HEK293 (cell line): Measurements from ENCODE around the gene ITFG2.

Experiments used
- ATF2 ChIP-seq: fragments of 450-650 bp; formaldehyde crosslinking; IDR thresholded peaks from 2 replicates; pipeline ENCODE4 v1.5.1; 2016; ENCODE audit warnings: missing biosample characterization, missing genetic modification characterization, low read depth
- ZNF157 ChIP-seq: fragments of 450-650 bp; formaldehyde crosslinking; IDR thresholded peaks from 2 replicates; pipeline ENCODE4 v1.5.1; 2016; ENCODE audit warnings: missing biosample characterization, missing genetic modification characterization
- ZNF510 ChIP-seq: fragments of 450-650 bp; formaldehyde crosslinking; IDR thresholded peaks from 2 replicates; pipeline ENCODE4 v1.5.1; 2018; ENCODE audit warnings: mild to moderate bottlenecking, missing genetic modification characterization, missing biosample characterization; ENCODE audit not compliant: insufficient replicate concordance
- ZNF521 ChIP-seq: fragments of 450-650 bp; formaldehyde crosslinking; IDR thresholded peaks from 2 replicates; pipeline ENCODE4 v1.5.1; 2017; ENCODE audit warnings: missing biosample characterization, mild to moderate bottlenecking, missing genetic modification characterization
- ZNF529 ChIP-seq: fragments of 450-650 bp; formaldehyde crosslinking; IDR thresholded peaks from 2 replicates; pipeline ENCODE4 v1.5.1; 2017; ENCODE audit warnings: missing genetic modification characterization, missing biosample characterization; ENCODE audit not compliant: insufficient replicate concordance
- ZNF704 ChIP-seq: fragments of 450-650 bp; formaldehyde crosslinking; IDR thresholded peaks from 2 replicates; pipeline ENCODE4 v1.5.1; 2016; ENCODE audit warnings: missing biosample characterization, missing genetic modification characterization
- TF ChIP-seq, protein P1 (sequence below): fragments of 450-650 bp; formaldehyde crosslinking; conservative IDR thresholded peaks from 2 replicates; pipeline ENCODE4 v1.5.1; 2016; ENCODE audit warnings: low read depth, missing biosample characterization, missing genetic modification characterization
- TF ChIP-seq, protein P2 (sequence below): fragments of 450-650 bp; formaldehyde crosslinking; IDR thresholded peaks from 2 replicates; pipeline ENCODE4 v1.5.1; 2016; ENCODE audit warnings: missing biosample characterization, missing genetic modification characterization

DNA sequence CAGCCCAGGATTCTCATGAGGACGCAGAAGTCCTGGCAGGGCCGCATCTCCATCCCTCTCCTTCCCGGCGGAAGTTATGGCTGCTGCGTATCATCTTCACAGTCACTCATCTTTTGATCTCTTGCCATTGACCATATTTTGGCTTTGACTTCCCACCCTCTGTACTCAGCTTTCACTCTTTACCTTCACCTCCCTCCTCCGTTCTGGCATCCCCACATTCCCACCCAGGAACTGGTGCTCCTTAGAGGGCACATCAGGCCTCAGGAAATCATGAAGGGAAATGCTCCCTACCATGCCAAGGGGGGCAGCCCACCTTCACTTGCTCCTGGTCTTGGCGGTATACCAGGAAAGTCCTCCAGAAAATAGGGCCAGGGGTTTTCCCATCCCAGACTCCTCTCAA, 43.1 kb downstream of the ITFG2 start:
- TF ChIP-seq, protein P1, sequence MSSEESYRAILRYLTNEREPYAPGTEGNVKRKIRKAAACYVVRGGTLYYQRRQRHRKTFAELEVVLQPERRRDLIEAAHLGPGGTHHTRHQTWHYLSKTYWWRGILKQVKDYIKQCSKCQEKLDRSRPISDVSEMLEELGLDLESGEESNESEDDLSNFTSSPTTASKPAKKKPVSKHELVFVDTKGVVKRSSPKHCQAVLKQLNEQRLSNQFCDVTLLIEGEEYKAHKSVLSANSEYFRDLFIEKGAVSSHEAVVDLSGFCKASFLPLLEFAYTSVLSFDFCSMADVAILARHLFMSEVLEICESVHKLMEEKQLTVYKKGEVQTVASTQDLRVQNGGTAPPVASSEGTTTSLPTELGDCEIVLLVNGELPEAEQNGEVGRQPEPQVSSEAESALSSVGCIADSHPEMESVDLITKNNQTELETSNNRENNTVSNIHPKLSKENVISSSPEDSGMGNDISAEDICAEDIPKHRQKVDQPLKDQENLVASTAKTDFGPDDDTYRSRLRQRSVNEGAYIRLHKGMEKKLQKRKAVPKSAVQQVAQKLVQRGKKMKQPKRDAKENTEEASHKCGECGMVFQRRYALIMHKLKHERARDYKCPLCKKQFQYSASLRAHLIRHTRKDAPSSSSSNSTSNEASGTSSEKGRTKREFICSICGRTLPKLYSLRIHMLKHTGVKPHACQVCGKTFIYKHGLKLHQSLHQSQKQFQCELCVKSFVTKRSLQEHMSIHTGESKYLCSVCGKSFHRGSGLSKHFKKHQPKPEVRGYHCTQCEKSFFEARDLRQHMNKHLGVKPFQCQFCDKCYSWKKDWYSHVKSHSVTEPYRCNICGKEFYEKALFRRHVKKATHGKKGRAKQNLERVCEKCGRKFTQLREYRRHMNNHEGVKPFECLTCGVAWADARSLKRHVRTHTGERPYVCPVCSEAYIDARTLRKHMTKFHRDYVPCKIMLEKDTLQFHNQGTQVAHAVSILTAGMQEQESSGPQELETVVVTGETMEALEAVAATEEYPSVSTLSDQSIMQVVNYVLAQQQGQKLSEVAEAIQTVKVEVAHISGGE (tag by site-specific recombination): no peak
- TF ChIP-seq ZNF529 (tag by site-specific recombination) (no peak), ZNF157 (tag by site-specific recombination) (no peak), ZNF704 (tag by site-specific recombination) (no peak), ZNF521 (tag by site-specific recombination) (no peak), ZNF510 (tag by site-specific recombination) (no peak), ATF2 (tag by site-specific recombination) (no peak)
- TF ChIP-seq, protein P2, sequence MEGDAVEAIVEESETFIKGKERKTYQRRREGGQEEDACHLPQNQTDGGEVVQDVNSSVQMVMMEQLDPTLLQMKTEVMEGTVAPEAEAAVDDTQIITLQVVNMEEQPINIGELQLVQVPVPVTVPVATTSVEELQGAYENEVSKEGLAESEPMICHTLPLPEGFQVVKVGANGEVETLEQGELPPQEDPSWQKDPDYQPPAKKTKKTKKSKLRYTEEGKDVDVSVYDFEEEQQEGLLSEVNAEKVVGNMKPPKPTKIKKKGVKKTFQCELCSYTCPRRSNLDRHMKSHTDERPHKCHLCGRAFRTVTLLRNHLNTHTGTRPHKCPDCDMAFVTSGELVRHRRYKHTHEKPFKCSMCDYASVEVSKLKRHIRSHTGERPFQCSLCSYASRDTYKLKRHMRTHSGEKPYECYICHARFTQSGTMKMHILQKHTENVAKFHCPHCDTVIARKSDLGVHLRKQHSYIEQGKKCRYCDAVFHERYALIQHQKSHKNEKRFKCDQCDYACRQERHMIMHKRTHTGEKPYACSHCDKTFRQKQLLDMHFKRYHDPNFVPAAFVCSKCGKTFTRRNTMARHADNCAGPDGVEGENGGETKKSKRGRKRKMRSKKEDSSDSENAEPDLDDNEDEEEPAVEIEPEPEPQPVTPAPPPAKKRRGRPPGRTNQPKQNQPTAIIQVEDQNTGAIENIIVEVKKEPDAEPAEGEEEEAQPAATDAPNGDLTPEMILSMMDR (tag by site-specific recombination): no peak
